Parathyroid adenoma (tissue), 2 donors: ENCODE measurements around the gene JMJD8.
"Not testable (repeated sequence)": the region's sequence is repeated elsewhere in the genome, so short reads cannot be mapped to it uniquely, and the experiment has no call there.

ENCODE experiments used
- H2AFZ ChIP-seq: fragments of 300-600 bp; sonication (generic); one replicate; pipeline ENCODE4 v1.7.0; 2017; ENCODE audit warnings: antibody characterized with exemption, mild to moderate bottlenecking
- H3K27ac ChIP-seq: fragments of 300-600 bp; sonication (generic); one replicate; pipeline ENCODE4 v1.7.0; 2017
- H3K27me3 ChIP-seq: fragments of 300-600 bp; sonication (generic); one replicate; pipeline ENCODE4 v1.7.0; 2017; ENCODE audit warnings: low read length; ENCODE audit not compliant: control insufficient read depth, insufficient read depth
- H3K36me3 ChIP-seq: fragments of 300-600 bp; sonication (generic); one replicate; pipeline ENCODE4 v1.7.0; 2017; ENCODE audit warnings: low read length; ENCODE audit not compliant: control insufficient read depth, insufficient read depth
- H3K4me1 ChIP-seq: fragments of 300-600 bp; sonication (generic); one replicate; pipeline ENCODE4 v1.7.0; 2017; ENCODE audit warnings: control low read depth
- H3K4me2 ChIP-seq: fragments of 300-600 bp; sonication (generic); one replicate; pipeline ENCODE4 v1.7.0; 2017; ENCODE audit warnings: low read length
- H3K4me3 ChIP-seq: fragments of 300-600 bp; sonication (generic); one replicate; pipeline ENCODE4 v1.7.0; 2017; ENCODE audit warnings: low read depth, low read length
- H3K79me2 ChIP-seq: fragments of 300-600 bp; sonication (generic); one replicate; pipeline ENCODE4 v1.7.0; 2017; ENCODE audit warnings: control low read depth
- H3K9ac ChIP-seq: fragments of 300-600 bp; sonication (generic); one replicate; pipeline ENCODE4 v1.7.0; 2017; ENCODE audit warnings: mild to moderate bottlenecking
- H3K9me3 ChIP-seq: fragments of 300-600 bp; sonication (generic); one replicate; pipeline ENCODE4 v1.7.0; 2017; ENCODE audit warnings: low read length; ENCODE audit not compliant: control insufficient read depth
- TF ChIP-seq, protein P1 (sequence below): fragments of 300-600 bp; sonication (generic); IDR thresholded peaks from one replicate; pipeline ENCODE4 v1.7.0; 2017; ENCODE audit warnings: antibody characterized with exemption, mild to moderate bottlenecking
- donor health status: primary hyperparathyroidism.

The JMJD8 gene

DNA sequence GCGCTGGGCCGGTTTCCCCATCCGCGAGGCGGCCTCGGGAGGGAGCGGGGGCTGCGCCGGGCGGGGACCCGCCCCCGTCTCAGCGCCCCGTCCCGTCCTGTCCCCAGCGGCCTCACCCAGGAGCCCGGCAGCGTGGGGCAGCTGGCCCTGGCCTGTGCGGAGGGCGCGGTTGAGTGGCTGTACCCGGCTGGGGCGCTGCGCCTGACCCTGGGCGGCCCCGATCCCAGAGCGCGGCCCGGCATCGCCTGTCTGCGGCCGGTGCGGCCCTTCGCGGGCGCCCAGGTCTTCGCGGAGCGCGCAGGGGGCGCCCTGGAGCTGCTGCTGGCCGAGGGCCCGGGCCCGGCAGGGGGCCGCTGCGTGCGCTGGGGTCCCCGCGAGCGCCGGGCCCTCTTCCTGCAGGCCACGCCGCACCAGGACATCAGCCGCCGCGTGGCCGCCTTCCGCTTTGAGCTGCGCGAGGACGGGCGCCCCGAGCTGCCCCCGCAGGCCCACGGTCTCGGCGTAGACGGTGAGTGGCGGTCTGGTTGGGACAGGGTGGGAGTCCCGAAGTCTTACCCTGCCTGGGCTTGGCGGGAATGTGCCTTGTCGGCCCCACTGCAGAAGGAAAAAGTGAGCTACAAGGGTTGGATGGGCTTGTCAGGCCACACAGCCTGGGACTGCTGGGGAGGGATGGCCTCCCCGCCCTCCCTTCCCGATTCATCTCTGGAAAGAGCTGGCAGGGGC, 31.5 kb upstream of the JMJD8 start:
- Histone ChIP-seq H3K79me2 (peaks cover 2% of the 10 kb centered on the region), H3K4me2 (peak overlapping the region; percentile 74), H3K9ac (no peak overlapping the region), H3K9me3 (no peaks in the 10 kb centered on the region), H3K4me3 (peak overlapping the region; percentile 45), H3K27me3 (no peaks in the 10 kb centered on the region), H3K36me3 (no peaks in the 10 kb centered on the region), H2AFZ (peak overlapping the region; percentile 56), H3K27ac (no peak overlapping the region), H3K4me1 (peaks cover 17% of the 10 kb centered on the region)
- TF ChIP-seq, protein P1, sequence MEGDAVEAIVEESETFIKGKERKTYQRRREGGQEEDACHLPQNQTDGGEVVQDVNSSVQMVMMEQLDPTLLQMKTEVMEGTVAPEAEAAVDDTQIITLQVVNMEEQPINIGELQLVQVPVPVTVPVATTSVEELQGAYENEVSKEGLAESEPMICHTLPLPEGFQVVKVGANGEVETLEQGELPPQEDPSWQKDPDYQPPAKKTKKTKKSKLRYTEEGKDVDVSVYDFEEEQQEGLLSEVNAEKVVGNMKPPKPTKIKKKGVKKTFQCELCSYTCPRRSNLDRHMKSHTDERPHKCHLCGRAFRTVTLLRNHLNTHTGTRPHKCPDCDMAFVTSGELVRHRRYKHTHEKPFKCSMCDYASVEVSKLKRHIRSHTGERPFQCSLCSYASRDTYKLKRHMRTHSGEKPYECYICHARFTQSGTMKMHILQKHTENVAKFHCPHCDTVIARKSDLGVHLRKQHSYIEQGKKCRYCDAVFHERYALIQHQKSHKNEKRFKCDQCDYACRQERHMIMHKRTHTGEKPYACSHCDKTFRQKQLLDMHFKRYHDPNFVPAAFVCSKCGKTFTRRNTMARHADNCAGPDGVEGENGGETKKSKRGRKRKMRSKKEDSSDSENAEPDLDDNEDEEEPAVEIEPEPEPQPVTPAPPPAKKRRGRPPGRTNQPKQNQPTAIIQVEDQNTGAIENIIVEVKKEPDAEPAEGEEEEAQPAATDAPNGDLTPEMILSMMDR, result no peak

DNA sequence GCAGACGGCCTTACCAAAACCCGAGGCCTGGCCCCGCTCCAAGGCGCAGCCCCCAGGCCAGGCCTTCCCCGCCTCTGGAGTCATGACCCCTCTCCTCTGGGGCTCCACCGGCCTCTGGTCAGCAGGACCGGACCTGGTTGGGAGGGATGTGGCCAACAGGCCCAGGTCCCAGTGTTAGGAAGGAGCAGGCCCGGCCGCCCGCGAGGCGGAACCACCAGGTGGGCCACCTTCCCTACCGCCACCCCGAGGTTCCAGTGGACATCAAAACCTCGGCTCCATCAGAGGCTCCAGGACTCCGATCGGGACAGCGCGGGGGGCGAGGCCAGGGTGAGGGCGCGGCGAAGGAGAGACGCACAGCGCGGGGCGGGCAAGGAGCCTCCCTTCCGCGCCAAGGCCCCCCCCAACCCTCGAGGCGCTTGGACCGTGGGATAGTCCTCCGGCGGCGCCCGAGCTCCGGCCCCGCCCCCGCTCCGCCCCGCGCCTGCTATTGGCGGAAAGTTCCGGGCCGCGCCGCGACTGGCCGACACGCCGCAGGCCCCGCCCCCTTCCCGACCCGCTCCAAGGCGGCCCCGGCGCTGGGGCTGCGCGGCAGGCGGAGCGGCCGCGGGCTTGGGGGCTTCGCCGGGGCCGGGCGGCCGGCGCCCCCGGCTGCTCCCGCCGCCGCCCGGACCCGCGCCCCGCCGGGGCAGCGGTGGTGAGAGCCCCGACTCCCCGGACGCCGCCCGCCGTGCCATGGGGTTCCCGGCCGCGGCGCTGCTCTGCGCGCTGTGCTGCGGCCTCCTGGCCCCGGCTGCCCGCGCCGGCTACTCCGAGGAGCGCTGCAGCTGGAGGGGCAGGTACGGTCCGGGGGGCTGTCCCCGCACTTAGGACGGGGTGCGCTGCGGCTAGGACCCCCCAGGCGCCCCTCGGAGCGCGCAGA, 30.7 kb upstream of the JMJD8 start, which contains the start of gene METRN:
Gene METRN (plus strand): TSS at position 561 of the 919 bp plus-strand sequence. CDS start 172 bp downstream, at position 733.
- Histone ChIP-seq H3K4me1 (peaks cover 16% of the 10 kb centered on the region), H3K27ac (no peak within 1 kb of the TSS), H3K9me3 (no peaks in the 10 kb centered on the region), H3K27me3 (no peaks in the 10 kb centered on the region), H3K36me3 (no peaks in the 10 kb centered on the region), H3K79me2 (peaks cover 2% of the 10 kb centered on the region), H3K9ac (no peak within 1 kb of the TSS), H3K4me2 (peak within 1 kb of the TSS; percentile 74), H2AFZ (peak within 1 kb of the TSS; percentile 56), H3K4me3 (peak within 1 kb of the TSS; percentile 45)
- TF ChIP-seq, protein P1, result no peak

DNA sequence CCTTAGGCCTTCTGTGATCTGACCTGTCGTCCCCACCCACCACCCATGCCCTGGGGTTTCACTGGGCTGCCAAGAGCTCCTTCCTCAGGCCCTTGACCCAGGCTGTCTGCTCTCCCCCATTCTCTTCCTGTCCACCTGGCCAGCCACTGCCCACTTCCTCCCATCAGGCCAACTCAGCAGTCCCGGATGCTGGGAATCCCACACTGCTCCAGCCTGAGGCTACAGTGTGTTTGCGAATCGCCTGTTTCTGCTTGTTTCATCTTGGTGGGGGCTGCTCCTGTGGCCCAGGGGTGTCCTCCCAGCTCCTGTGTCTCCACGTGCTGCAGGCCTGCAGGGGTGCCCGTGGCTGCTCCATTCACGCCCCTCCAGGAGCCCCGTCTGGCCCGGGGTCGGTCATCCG, 29.9 kb upstream of the JMJD8 start:
- Histone ChIP-seq H2AFZ (no peak overlapping the region), H3K27ac (no peak overlapping the region), H3K9ac (no peak overlapping the region), H3K36me3 (no peaks in the 10 kb centered on the region), H3K27me3 (no peaks in the 10 kb centered on the region), H3K9me3 (no peaks in the 10 kb centered on the region), H3K4me2 (no peak overlapping the region), H3K4me3 (no peak overlapping the region), H3K79me2 (peaks cover 2% of the 10 kb centered on the region), H3K4me1 (peaks cover 13% of the 10 kb centered on the region)
- TF ChIP-seq, protein P1, result no peak

- H3K4me1 ChIP-seq, result peaks cover 11% of the 10 kb centered on the region
- H3K9me3 ChIP-seq, H3K27me3 ChIP-seq, H3K4me2 ChIP-seq, H3K36me3 ChIP-seq, H3K27ac ChIP-seq, H3K9ac ChIP-seq, H3K79me2 ChIP-seq, H3K4me3 ChIP-seq, H2AFZ ChIP-seq: not testable (repeated sequence)
- TF ChIP-seq, protein P1, result peak; percentile 24
Observed at GRCh38 chr16:712740-713250, 28.7 kb upstream of the JMJD8 start.
